GM18517 (cell line): ENCODE results near the gene ZNF628.

Source experiments
- ATAC-seq: cut with Tn5 transposase; IDR thresholded peaks from one replicate; pipeline ENCODE4 v1.9.1; 2021; ENCODE audit warnings: mild to moderate bottlenecking, moderate library complexity; ENCODE audit not compliant: unreplicated experiment

The ZNF628 gene

GRCh38 chr19:55464662-55465054 is 11.8 kb upstream of the ZNF628 start, which contains the start of gene C19orf85:
C19orf85 (minus strand) TSS chr19:55464751; CDS start chr19:55464554, 197 bp downstream.
- no peak for ATAC-seq

- no peak for ATAC-seq
Measured at GRCh38 chr19:55465460-55466240, 10.8 kb upstream of the ZNF628 start.

GRCh38 chr19:55466241-55466614 is 10.2 kb upstream of the ZNF628 start:
- ATAC-seq: no peak

- no peak for ATAC-seq
Measured at GRCh38 chr19:55467236-55468053, 9.0 kb upstream of the ZNF628 start.

- ATAC-seq: no peak
Measured at GRCh38 chr19:55468054-55468393, 8.4 kb upstream of the ZNF628 start.

GRCh38 chr19:55471266-55471665 is 5.2 kb upstream of the ZNF628 start:
- no peak for ATAC-seq

- no peak for ATAC-seq
Measured at GRCh38 chr19:55472463-55472862, 4.0 kb upstream of the ZNF628 start.

GRCh38 chr19:55473225-55474012 is 3.0 kb upstream of the ZNF628 start:
- no peak for ATAC-seq

- ATAC-seq: no peak
Measured at GRCh38 chr19:55474269-55475265, 1.9 kb upstream of the ZNF628 start.

GRCh38 chr19:55477905-55478304 is 1.5 kb downstream of the ZNF628 start:
- no peak for ATAC-seq

- no peak for ATAC-seq
Measured at GRCh38 chr19:55478364-55478763, 1.9 kb downstream of the ZNF628 start.

GRCh38 chr19:55479045-55479444 is 2.6 kb downstream of the ZNF628 start:
- no peak for ATAC-seq

GRCh38 chr19:55479451-55480230 is 3.2 kb downstream of the ZNF628 start:
- ATAC-seq: no peak

- no peak for ATAC-seq
Measured at GRCh38 chr19:55481148-55481793, 4.9 kb downstream of the ZNF628 start.

GRCh38 chr19:55481794-55482155 is 5.4 kb downstream of the ZNF628 start:
- ATAC-seq: no peak

GRCh38 chr19:55482156-55482961 is 5.9 kb downstream of the ZNF628 start:
- ATAC-seq: no peak

GRCh38 chr19:55482967-55483705 is 6.7 kb downstream of the ZNF628 start:
- no peak for ATAC-seq
